ENCODE results near the gene ASPSCR1.

The ASPSCR1 gene

GRCh38 chr17:81984773-81985410, 7.5 kb downstream of the ASPSCR1 start:
- no peak for TF ChIP-seq POLR2AphosphoS5 (IDR thresholded peaks at IDR 0.05; ENCODE audit: low read depth, low read length)
- no peak for TF ChIP-seq REST (IDR thresholded peaks at IDR 0.05; ENCODE audit: insufficient read depth in 1 of 2, low read depth in 2 of 2, low read length in 2 of 2)
- no peak for TF ChIP-seq FOXP2 (optimal IDR thresholded peaks at IDR 0.05; ENCODE audit: borderline replicate concordance, extremely low read depth, extremely low read length, insufficient read depth)
- TF ChIP-seq SIN3A (IDR thresholded peaks at IDR 0.05; ENCODE audit: borderline replicate concordance, insufficient read depth, low read length) = no peak
- no peak for TF ChIP-seq TAF1 (IDR thresholded peaks at IDR 0.05; ENCODE audit: borderline replicate concordance, insufficient read depth, low read length)

- TF ChIP-seq TAF1 (IDR thresholded peaks at IDR 0.05; ENCODE audit: borderline replicate concordance, insufficient read depth, low read length) (no peak), SIN3A (IDR thresholded peaks at IDR 0.05; ENCODE audit: borderline replicate concordance, insufficient read depth, low read length) (no peak), REST (IDR thresholded peaks at IDR 0.05; ENCODE audit: insufficient read depth in 1 of 2, low read depth in 2 of 2, low read length in 2 of 2) (no peak)
Measured at GRCh38 chr17:81986606-81987005, 9.2 kb downstream of the ASPSCR1 start.

- TF ChIP-seq SIN3A (IDR thresholded peaks at IDR 0.05; ENCODE audit: borderline replicate concordance, insufficient read depth, low read length) (no peak), POLR2AphosphoS5 (IDR thresholded peaks at IDR 0.05; ENCODE audit: low read depth, low read length) (no peak), FOXP2 (optimal IDR thresholded peaks at IDR 0.05; ENCODE audit: borderline replicate concordance, extremely low read depth, extremely low read length, insufficient read depth) (no peak), REST (IDR thresholded peaks at IDR 0.05; ENCODE audit: insufficient read depth in 1 of 2, low read depth in 2 of 2, low read length in 2 of 2) (no peak), TAF1 (IDR thresholded peaks at IDR 0.05; ENCODE audit: borderline replicate concordance, insufficient read depth, low read length) (no peak)
Measured at GRCh38 chr17:81987161-81987770, 9.8 kb downstream of the ASPSCR1 start.

DNA sequence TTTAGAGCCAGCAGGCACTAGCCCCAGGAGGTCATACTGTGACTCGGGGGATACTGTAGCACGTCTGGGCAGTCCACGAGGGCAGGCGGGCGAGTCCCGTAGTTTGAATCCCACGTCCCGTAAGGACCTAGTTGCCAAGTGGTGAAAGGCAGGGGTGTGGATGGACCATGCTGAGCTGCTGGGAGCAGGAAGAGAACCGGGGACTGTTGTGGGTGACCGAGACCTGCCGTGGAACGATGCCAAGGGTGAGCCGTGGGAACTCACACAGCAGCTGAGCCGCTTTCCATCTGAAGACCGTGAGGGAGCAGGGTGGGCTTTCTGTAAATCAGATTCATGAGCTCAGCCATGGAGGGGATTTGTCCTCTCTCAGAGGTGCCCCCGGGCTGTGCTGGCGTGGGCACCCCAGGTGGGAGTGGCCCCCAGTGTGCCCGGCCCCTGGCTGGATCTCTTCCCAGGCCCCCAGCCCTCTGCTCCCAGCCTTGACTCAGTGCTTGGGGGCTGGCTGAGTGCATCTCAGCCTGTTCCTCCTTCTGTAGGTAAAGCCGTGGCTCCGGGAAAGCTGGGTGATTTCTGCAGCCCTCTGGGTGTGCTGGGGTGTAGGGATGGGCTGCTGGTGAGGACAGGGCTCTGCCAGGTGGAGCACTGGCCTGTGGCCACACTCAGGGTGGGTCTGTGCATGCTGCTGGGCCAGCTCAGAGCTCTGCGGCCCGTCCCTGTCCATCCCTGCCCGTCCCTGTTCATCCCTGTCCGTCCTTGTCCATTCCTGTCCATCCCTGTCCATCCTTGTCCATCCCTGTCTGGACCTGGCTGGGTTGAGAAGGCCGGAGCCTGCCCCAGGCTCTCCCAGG, 13.6 kb downstream of the ASPSCR1 start:
- TF ChIP-seq TAF1 (IDR thresholded peaks at IDR 0.05; ENCODE audit: borderline replicate concordance, insufficient read depth, low read length) (no peak), POLR2AphosphoS5 (IDR thresholded peaks at IDR 0.05; ENCODE audit: low read depth, low read length) (no peak), SIN3A (IDR thresholded peaks at IDR 0.05; ENCODE audit: borderline replicate concordance, insufficient read depth, low read length) (no peak)

DNA sequence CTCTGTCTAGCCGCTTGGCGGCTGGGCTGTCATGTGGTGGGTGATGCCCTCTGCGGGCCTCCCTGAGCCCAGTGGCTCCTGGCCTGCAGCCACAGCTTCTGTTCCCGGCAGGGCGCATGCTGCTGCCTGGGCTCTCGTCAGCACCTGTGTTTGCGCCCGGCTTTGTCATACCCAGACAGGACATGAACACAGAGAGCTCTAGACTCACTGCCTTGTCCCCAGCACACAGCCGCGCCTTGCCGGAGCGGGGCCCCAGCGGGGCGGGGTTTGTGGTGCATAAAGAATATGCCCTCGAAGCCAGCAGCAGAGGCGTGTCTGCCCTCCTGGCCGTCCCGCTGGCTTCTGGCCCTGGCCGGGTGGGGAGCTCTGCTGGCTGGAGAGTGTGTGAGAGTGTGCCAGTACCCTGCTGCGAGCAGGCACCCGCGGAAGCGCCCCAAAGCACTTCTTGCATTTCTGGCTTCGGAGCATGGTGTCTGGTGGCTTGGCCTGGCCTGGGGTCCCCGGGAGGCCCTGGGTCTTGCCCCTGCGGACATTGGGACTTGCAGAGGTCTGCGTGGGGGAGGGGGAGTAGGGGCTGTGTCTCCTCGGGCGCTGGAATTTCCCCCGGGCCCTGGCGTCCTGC, 14.4 kb downstream of the ASPSCR1 start:
- TF ChIP-seq REST (IDR thresholded peaks at IDR 0.05; ENCODE audit: insufficient read depth in 1 of 2, low read depth in 2 of 2, low read length in 2 of 2) (no peak), SIN3A (IDR thresholded peaks at IDR 0.05; ENCODE audit: borderline replicate concordance, insufficient read depth, low read length) (no peak), FOXP2 (optimal IDR thresholded peaks at IDR 0.05; ENCODE audit: borderline replicate concordance, extremely low read depth, extremely low read length, insufficient read depth) (no peak), TAF1 (IDR thresholded peaks at IDR 0.05; ENCODE audit: borderline replicate concordance, insufficient read depth, low read length) (no peak), POLR2AphosphoS5 (IDR thresholded peaks at IDR 0.05; ENCODE audit: low read depth, low read length) (no peak)
